ENCODE results near the gene PCNX1.

DNA sequence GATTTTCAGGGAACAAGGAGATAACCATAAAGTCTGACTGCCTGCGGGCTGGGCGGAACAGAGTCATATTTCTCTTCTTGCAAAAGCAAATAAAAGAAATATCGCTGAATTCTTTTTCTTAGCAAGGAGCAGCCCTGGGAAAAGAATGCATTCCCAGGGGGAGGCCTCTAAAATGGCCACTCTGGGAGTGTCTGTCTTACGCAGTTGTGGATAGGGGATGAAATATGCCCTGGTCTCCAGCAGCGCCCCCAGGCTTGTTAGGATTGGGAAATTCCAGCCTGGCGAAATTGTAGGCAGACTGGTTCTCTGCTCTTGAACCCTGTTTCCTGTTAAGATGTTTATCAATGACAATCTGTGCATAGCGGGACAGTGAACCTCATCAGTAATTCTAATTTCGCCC is 40.5 kb downstream of the PCNX1 start:
- TF ChIP-seq, protein P1, sequence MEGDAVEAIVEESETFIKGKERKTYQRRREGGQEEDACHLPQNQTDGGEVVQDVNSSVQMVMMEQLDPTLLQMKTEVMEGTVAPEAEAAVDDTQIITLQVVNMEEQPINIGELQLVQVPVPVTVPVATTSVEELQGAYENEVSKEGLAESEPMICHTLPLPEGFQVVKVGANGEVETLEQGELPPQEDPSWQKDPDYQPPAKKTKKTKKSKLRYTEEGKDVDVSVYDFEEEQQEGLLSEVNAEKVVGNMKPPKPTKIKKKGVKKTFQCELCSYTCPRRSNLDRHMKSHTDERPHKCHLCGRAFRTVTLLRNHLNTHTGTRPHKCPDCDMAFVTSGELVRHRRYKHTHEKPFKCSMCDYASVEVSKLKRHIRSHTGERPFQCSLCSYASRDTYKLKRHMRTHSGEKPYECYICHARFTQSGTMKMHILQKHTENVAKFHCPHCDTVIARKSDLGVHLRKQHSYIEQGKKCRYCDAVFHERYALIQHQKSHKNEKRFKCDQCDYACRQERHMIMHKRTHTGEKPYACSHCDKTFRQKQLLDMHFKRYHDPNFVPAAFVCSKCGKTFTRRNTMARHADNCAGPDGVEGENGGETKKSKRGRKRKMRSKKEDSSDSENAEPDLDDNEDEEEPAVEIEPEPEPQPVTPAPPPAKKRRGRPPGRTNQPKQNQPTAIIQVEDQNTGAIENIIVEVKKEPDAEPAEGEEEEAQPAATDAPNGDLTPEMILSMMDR (conservative IDR thresholded peaks at IDR 0.05 in 1 of 2, IDR thresholded peaks at IDR 0.05 in 1 of 2; ENCODE audit: low read depth in 1 of 2, low read length in 2 of 2) = no peak
- no peak for TF ChIP-seq EZH2 (IDR thresholded peaks at IDR 0.05; ENCODE audit: low read length, missing control alignments)
